ENCODE measurements around the gene KDELR3.
A peak's percentile ranks its signal among the peaks of the same experiment; 100 is the strongest.
"Not testable (repeated sequence)": the region's sequence is repeated elsewhere in the genome, so short reads cannot be mapped to it uniquely, and the experiment has no call there.

The KDELR3 gene

DNA sequence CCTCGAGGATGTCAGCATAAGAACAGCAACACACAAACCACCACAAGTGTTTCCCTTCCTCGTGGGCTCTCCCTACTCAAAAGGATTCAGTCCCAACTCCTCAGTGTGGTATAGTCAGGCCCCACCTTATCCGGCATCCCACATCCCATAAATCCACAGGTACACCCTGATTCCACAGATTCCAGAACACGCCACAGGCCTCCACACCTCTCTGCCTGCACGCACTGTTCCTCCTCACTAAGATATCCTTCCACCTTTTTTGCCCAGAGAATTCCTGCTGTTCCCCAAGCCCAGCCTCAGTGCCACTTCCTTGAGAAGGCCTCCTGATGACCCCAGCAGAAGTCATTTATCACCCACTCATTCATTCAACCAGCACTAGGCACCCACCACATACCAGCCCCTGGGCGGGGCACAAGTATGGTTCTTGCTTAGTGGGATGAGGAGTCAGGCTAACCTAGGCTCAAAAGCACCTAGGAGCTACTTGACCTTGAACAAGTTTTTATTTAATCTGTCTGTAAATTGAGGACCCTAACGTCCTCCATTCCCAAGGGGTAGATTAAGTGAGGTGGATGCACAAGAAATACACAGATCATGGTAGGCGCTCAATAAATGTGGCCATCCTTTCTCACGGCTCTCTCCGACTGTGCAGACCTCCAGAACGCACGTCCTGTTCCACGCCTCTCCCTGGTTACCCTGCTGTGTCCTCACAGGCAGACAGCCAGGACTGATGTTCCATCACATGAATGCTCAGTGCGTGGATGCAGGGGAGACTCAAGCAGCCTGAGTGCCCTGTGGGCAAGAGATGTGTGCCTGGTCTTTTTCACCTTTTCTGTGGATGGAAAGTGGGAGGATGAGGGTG is 10.8 kb upstream of the KDELR3 start:
- no peak for DNase-seq

DNA sequence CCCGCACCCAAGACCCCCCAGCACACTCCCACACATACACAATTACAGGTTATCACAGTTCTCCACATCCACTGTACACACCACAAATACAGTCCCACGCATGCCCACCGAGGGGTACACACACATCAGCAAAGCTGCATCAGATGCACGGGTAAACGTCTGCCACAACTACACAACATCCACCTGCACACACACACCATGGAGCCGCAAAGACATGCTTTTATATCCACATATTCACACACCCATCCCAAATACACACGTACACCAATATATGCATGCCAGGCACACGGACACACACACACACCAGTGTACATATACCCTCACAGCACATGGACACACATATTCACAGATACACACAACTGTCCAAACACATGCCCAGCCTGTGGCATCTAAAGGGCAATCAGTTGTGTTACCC is 7.5 kb upstream of the KDELR3 start:
- no peak for DNase-seq

GRCh38 chr22:38461057-38461413 is 6.9 kb upstream of the KDELR3 start:
- no peak for DNase-seq

DNA sequence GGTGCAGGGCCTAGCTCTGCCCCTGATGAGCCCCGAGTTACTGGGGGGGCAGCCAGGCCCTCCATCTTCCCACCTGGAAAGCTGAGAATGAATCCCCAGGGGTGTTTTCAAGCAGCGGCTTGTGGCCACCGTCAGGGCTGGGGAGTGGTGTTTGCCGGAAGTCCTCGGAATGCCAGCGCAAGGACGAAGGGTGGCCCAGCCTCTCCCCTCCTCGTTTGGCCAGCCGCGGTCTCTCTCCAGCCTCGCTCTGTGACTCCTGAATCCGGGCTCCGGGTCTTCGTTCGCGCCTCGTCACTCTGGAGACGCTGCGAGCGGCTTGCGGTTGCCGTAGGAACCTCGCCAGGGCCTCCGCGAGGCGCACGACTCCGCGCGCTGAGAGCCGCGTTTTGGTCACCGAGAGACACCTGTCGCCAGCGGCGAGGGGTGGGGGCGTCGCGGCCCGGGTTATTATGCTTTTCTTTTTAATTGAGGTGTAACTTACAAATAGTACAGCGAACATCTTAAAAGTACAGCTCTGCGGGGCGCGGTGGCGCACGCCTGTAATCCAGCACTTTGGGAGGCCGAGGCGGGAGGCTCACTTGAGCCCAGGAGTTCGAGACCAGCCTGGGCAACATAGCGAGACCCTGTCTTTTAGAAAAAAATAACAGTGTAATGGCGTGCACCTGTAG is 6.3 kb upstream of the KDELR3 start:
- DNase-seq: peak; percentile 77 to 85

GRCh38 chr22:38462960-38463784 is 4.7 kb upstream of the KDELR3 start:
- DNase-seq: no peak

DNA sequence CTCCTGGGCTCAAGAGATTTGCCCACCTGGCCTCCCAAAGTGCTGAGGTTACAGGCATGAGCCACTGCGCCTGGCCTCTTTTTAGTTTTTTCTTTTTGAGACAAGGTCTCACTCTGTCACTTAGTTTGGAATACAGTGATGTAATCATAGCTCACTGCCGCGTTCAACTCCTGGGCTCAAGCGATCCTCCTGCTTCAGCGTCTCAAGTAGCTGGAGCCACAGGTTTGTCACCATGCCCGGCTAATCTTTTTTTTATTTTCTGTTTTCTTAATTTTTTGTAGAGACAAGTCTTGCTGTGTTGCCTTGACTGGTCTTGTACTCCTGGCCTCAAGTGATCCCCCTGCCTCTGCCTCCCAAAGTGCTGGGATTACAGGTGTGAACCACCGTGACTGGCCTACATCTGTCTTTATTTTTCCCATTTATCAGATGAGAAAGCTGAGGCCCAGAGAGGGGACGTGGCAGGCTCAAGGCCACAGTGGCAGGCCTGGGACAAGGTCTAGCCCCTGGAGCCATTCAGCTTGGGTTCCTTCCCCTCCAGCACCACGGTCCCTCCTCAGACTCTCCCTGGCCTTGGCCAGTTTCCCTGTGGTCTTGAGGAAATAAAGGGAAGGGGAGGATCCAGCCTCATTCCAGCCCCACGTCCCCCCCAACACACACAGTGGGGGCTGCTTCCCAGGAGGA is 2.8 kb upstream of the KDELR3 start:
- no peak for DNase-seq

- no peak for DNase-seq
Observed at GRCh38 chr22:38465673-38466490, 2.0 kb upstream of the KDELR3 start.

- DNase-seq: no peak
Observed at GRCh38 chr22:38467438-38467903, 425 bp upstream of the KDELR3 start.

DNA sequence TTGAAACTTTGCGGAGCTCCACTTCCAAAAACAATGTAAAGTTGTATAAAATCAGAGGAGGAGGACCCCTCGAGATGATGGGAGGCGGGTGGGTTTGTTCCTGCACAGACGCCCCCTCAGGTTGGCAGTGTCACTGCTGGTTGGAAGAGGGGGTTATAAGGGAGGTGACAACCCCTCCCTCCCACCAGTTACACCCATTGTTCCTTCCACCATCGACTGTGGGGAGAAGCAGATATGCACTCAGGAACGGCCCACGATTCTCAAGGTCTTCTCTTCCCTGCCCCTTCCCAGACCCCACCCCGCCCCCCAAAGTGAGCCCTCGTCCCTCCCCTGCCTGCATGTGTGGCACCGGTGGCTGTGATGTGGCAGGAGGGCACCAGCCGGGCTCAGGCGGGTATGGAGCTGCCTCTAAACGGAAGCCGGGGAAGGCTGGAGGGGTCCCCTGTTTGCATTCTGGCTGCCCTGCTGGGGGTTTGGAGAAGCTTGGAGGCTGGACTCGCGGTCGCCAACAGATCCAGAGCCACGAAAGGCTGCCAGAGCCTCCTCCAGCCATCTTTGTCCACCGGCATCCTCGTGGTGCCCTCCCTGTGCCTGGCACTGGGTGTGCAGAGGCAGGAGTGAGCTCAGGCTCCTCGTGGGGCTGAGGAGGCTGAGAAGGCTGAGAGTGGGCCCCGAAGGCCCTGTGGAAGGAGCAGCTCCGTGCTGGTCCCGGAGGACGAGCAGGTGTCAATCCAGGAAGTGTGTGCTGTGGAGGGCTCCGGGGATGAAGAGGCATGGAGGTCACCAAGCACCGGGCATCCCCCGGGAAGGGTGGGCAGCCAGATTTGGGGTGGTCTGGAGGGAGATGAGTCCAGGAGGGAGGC is 778 bp downstream of the KDELR3 start:
- DNase-seq: no peak

DNA sequence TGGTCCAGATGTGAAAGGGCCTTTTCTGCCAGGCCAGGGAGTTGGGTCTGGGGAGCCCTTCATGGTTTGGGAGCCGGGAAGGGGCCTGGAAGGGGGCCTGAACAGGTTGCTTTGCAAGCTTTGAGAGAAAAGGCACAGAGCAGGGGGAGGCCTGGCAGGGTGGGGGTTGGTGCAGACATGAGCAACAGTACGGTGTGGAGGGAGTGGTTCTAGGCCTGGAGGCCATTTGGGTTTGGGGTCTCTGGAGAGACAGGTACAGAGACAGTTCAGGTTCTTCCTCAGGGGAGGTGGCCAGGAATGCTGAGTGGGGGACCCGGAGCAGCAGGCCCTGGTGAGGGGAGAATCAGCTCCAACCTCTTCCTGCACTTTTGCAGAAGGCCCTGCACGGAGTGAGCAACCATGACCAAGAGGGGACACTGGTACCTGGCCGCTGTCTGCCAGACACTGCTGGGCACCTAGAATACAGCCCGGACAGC is 1.4 kb downstream of the KDELR3 start:
- no peak for DNase-seq

- not testable (repeated sequence) for DNase-seq
Observed at GRCh38 chr22:38470179-38470578, 2.3 kb downstream of the KDELR3 start.

DNA sequence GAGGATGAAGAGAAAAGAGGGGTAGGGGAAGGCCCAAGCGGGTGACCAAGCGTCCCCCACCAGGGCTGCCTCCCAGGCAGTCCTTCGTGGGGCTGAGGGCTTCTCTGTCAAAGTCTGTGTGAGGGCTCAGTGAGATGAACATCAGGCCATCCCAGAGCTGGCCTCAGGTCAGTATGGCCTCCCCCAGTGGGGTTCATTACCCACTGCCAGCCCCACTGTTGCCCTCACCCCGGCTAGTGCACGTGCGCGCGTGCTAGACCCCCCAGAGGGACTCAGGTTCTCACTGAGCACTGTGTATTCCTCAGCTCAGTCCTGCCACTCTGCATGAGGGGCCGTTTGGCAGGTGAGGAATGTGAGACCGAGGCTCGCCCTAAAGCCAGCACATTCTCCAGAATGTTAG is 3.3 kb downstream of the KDELR3 start:
- no peak for DNase-seq

DNA sequence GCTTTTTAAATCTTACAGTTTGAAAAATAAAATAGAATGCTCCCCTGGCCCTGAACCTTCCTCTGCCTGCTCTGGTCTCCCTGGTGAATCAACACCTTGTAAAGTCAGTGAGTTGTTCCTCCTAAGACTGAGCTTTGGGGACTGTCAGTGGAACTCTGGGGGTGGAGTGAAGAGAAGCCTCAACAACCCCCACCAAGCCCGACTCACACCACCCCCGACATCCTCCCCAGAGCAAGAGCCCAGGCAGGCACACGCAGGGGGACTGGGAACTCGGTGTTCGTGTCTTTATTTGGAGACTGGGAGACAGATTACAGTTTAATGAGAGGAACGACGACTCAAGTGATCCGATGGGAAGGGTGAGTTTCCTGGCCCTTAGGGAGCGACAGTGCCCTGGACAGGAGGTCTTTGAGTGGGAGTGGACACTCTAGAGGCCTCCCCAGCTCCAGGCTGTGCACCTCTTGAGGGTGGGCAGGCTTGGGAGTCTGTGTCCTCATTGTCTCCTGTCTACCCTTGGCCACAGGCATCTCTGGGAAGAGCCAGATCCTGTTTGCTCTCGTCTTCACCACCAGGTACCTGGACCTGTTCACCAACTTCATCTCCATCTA is 6.2 kb downstream of the KDELR3 start:
- no peak for DNase-seq

- no peak for DNase-seq
Observed at GRCh38 chr22:38477585-38477984, 9.7 kb downstream of the KDELR3 start.

GRCh38 chr22:38479096-38479837 is 11.4 kb downstream of the KDELR3 start:
- no peak for DNase-seq

DNA sequence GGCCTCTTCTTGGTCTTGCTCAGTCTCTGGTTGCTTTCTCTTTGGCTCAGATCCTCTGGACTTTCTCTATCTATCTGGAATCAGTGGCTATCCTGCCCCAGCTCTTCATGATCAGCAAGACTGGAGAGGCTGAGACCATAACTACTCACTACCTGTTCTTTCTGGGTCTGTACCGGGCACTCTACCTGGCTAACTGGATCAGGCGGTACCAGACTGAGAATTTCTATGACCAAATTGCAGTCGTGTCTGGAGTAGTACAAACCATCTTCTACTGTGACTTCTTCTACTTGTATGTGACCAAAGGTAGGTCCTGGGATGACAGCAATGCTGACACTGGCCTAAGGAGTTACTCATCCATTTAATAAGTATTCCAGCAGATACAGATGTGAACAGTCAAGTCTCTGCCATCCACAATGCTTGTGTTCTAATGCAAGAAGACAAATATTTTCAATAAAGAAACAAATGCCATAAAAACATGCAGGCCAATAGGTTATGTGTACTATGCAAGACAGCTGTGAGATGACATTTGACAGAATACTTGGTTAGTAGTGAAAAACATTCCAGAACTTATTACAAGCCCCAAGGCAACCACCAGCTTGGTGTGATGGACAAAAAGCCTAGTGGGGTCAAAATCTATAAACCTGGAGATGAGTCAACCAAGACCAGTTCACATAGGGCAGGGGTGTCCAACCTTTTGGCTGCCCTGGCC is 13.4 kb downstream of the KDELR3 start:
- no peak for DNase-seq

GRCh38 chr22:38481871-38482332 is 14.0 kb downstream of the KDELR3 start:
- no peak for DNase-seq

DNA sequence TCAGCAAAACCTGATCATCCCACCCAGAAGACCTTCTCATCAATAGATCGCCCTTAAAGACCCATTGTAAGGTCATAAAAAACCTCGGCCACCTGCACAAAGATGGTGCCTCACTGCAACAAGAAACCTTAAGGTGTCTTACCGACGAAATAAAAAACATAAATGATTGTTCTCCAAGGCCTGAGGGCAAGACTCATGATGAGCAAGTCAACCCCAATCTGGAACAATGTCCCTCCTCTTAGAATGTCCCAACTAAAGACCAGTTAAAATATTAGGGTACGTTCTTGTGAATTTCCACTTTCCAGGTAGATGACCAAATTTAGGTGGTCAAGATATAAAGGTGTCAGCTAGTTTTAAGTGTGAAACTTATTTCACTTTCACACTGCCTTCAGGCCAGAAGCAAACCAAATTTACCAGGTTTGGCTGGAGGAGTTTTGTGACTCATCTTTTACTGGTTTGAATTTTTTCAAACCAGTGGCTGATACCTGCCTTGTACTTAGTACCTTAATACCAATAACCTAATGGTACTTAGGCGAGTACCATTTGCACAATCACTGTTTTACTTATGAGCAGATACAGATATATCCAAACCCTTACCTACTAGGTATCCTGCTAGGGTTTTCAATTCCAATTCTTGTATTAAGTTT is 14.9 kb downstream of the KDELR3 start:
- DNase-seq: no peak

Measured in NCI-H1930 (cell line).